Natural killer cell (primary cell): ENCODE results near the gene IFNA13. TPM values are rescaled to one million over a fixed set of nuclear protein-coding genes. Genes with fewer than 3 reads are reported as not detected.

Experiments used
- ATAC-seq, 3 donors: fragments of 150-1000 bp in 2 of 3; fragments of 200-7000 bp in 1 of 3; cut with Tn5 transposase; 1 replicate in 1 of 3; 2 replicates in 2 of 3; pipeline ENCODE4 v1.10.0; 2021; ENCODE audit warnings: mild to moderate bottlenecking in 2 of 3, moderate library complexity in 2 of 3
- DNase-seq, 2 donors: peaks; one replicate each; pipeline versions ENCODE4 v3.0.0 to v3.0.0-alpha.2; 2013 to 2021; ENCODE audit warnings: mixed read lengths in 1 of 2
- H3K27ac ChIP-seq: one replicate; pipeline ENCODE4 v1.5.1; 2013; ENCODE audit warnings: mild to moderate bottlenecking, low read length
- H3K27me3 ChIP-seq: one replicate; pipeline ENCODE4 v1.6.1; 2013; ENCODE audit warnings: low read length; ENCODE audit not compliant: control insufficient read depth, insufficient read depth
- H3K36me3 ChIP-seq: one replicate; pipeline ENCODE4 v1.6.1; 2013; ENCODE audit warnings: low read length; ENCODE audit not compliant: control insufficient read depth, insufficient read depth
- H3K4me1 ChIP-seq: one replicate; pipeline ENCODE4 v1.6.1; 2013; ENCODE audit warnings: low read length; ENCODE audit not compliant: control insufficient read depth, insufficient read depth
- H3K4me3 ChIP-seq: one replicate; pipeline ENCODE4 v1.5.1; 2013; ENCODE audit warnings: low read length
- H3K9me3 ChIP-seq: one replicate; pipeline ENCODE4 v1.6.1; 2013; ENCODE audit warnings: low read length; ENCODE audit not compliant: control insufficient read depth, insufficient read depth
- H3K27ac Mint-ChIP-seq, 2 donors: one replicate each; pipeline ENCODE4 v1.8.0; 2022; ENCODE audit warnings: mild to moderate bottlenecking in 2 of 2, mixed read lengths in 2 of 2, moderate library complexity in 1 of 2
- H3K27me3 Mint-ChIP-seq, 2 donors: one replicate each; pipeline ENCODE4 v1.8.0; 2022; ENCODE audit warnings: low read depth in 2 of 2, mixed read lengths in 2 of 2
- H3K36me3 Mint-ChIP-seq: one replicate; pipeline ENCODE4 v1.8.0; 2022; ENCODE audit warnings: mixed read lengths
- H3K4me1 Mint-ChIP-seq, 2 donors: one replicate each; pipeline ENCODE4 v1.8.0; 2022; ENCODE audit warnings: mixed read lengths in 2 of 2
- H3K4me3 Mint-ChIP-seq: one replicate; pipeline ENCODE4 v1.8.0; 2022; ENCODE audit warnings: mild to moderate bottlenecking, moderate library complexity, mixed read lengths
- H3K9me3 Mint-ChIP-seq, 2 donors: one replicate each; pipeline ENCODE4 v1.8.0; 2022; ENCODE audit warnings: mixed read lengths in 2 of 2
- CTCF ChIP-seq: fragments of 200-600 bp; IDR thresholded peaks from one replicate; pipeline ENCODE4 v1.8.0; 2022; ENCODE audit warnings: antibody characterized with exemption
- WGBS: methylation state at CpG from one replicate; pipeline ENCODE4 v1.1.7; 2013; ENCODE audit warnings: missing lambda C conversion rate; ENCODE audit not compliant: insufficient coverage; 5-methylcytosine and 5-hydroxymethylcytosine counted together
- intact Hi-C: fragments of 100-400 bp; cut with micrococcal nuclease; formaldehyde crosslinking; loops from one replicate; pipeline ENCODE4 v1.14.2; 2022
- total RNA-seq, 4 donors: library from RNA; stranded (reverse); fragments of 120-200 nt in 1 of 4; gene quantifications; one replicate each; pipeline versions ENCODE4 v1.2.3 to v1.2.4, GENCODE V29; 2013 to 2022

Gene IFNA13
- total RNA-seq, 3 donors from 2014 or later (not counting 1 experiment from before 2014, with no cell fraction given): not detected

- DNase-seq (peak; percentile 81 to 93), ATAC-seq (peak; percentile 87 to 91 (median 90))
- H3K9me3 Mint-ChIP-seq: no peaks in the 10 kb centered on the region
- H3K27ac Mint-ChIP-seq: peak within 1 kb of the TSS; percentile 91
- H3K4me1 Mint-ChIP-seq: peaks cover 45 to 48% of the 10 kb centered on the region in 2 donors
- H3K4me3 ChIP-seq: peak within 1 kb of the TSS; percentile 74
- H3K4me3 Mint-ChIP-seq: peak within 1 kb of the TSS; percentile 94
- no peak for TF ChIP-seq CTCF
- no peaks in the 10 kb centered on the region for H3K27me3 ChIP-seq
- no peaks in the 10 kb centered on the region for H3K9me3 ChIP-seq
- under 1% methylated on average over 55 of the region's 55 CpGs for WGBS
- H3K36me3 ChIP-seq: peaks cover 4% of the 10 kb centered on the region
- peaks cover 8% of the 10 kb centered on the region for H3K4me1 ChIP-seq
- peaks cover 8 to 9% of the 10 kb centered on the region in 2 donors for H3K27me3 Mint-ChIP-seq
- intact Hi-C loops: loop anchor here (5.0 kb wide), 1 partner anchor 467 kb away; the partner anchor contains the start of gene MTAP
- H3K36me3 Mint-ChIP-seq: no peaks in the 10 kb centered on the region
- peak within 1 kb of the TSS; percentile 93 for H3K27ac ChIP-seq
Measured at GRCh38 chr9:21334701-21335632, 32.9 kb downstream of the IFNA13 start, which contains the start of gene KLHL9. Gene KLHL9, minus strand, starts transcription at chr9:21335404. Its CDS starts 545 bp downstream, at chr9:21334859.

GRCh38 chr9:21333226-21333625 lies 34.6 kb downstream of the IFNA13 start:
- Mint-ChIP-seq H3K4me3 (peak overlapping the region; percentile 94), H3K4me1 (peaks cover 59 to 61% of the 10 kb centered on the region in 2 donors), H3K36me3 (no peaks in the 10 kb centered on the region), H3K27me3 (peaks cover 3 to 5% of the 10 kb centered on the region in 2 donors), H3K9me3 (no peaks in the 10 kb centered on the region), H3K27ac (peak overlapping the region; percentile 91)
- no peak overlapping the region for H3K4me3 ChIP-seq
- TF ChIP-seq CTCF: no peak
- H3K9me3 ChIP-seq: no peaks in the 10 kb centered on the region
- H3K36me3 ChIP-seq: peaks cover 8% of the 10 kb centered on the region
- intact Hi-C loops: loop anchor here (5.0 kb wide), 1 partner anchor 469 kb away; the partner anchor contains the start of gene MTAP
- DNase-seq: no peak
- 100% methylated on average over 2 of the region's 2 CpGs for WGBS
- peaks cover 8% of the 10 kb centered on the region for H3K4me1 ChIP-seq
- no peak for ATAC-seq
- H3K27me3 ChIP-seq: no peaks in the 10 kb centered on the region
- no peak overlapping the region for H3K27ac ChIP-seq

- Histone ChIP-seq H3K27ac (no peak overlapping the region), H3K4me1 (peaks cover 8% of the 10 kb centered on the region), H3K4me3 (no peak overlapping the region), H3K9me3 (no peaks in the 10 kb centered on the region), H3K36me3 (peaks cover 8% of the 10 kb centered on the region), H3K27me3 (no peaks in the 10 kb centered on the region)
- no peaks in the 10 kb centered on the region for H3K36me3 Mint-ChIP-seq
- H3K9me3 Mint-ChIP-seq: no peaks in the 10 kb centered on the region
- no peaks in the 10 kb centered on the region for H3K27me3 Mint-ChIP-seq
- intact Hi-C loops: loop anchor here (5.0 kb wide), 1 partner anchor 470 kb away; the partner anchor contains the start of gene MTAP
- DNase-seq (no peak), ATAC-seq (no peak)
- H3K4me3 Mint-ChIP-seq: peak overlapping the region; percentile 25
- H3K4me1 Mint-ChIP-seq: peaks cover 67 to 71% of the 10 kb centered on the region in 2 donors
- no peak for TF ChIP-seq CTCF
- 71% methylated on average over 1 of the region's 5 CpGs for WGBS
- H3K27ac Mint-ChIP-seq: peak overlapping the region; percentile 21 to 59
Measured at GRCh38 chr9:21331676-21332402, 36.0 kb downstream of the IFNA13 start.
